HCT116 (cell line): ENCODE results near the gene FNDC3A. TPM values are rescaled to one million over a fixed set of nuclear protein-coding genes. Genes with fewer than 3 reads are reported as not detected.

Experiments
- ATAC-seq: fragments of 200-7000 bp; cut with Tn5 transposase; 2 replicates; pipeline ENCODE4 v1.9.1; 2020; ENCODE audit warnings: mild to moderate bottlenecking, moderate library complexity
- BruUV-seq: library from RNA; stranded (reverse); fragments of 400-500 nt; replicated peaks from 2 replicates; lab custom pipeline; 2021; lab: Mats Ljungman, UMichigan
- CTCF ChIA-PET: fragments of 300-600 bp; sonication (Branson Sonifier 250); formaldehyde crosslinking; loops from one replicate; lab custom pipeline; 2021; ENCODE audit warnings: antibody characterized with exemption; lab: Charles Lee
- POLR2A ChIA-PET: fragments of 300-600, 350-600 bp; sonication (Branson Sonifier 250); formaldehyde crosslinking; loops from one replicate; lab custom pipeline; 2021; ENCODE audit warnings: antibody characterized with exemption; lab: Charles Lee
- RAD21 ChIA-PET, 2 experiments: fragments of 300-600 bp; sonication (Branson Sonifier 250); formaldehyde crosslinking; loops; one replicate each; lab custom pipeline; 2023; ENCODE audit warnings: low total read pairs in 2 of 2; ENCODE audit not compliant: uncharacterized antibody in 2 of 2, unreplicated experiment in 2 of 2, low non-redundant PET in 1 of 2; lab: Charles Lee
- DNase-seq: peaks from one replicate; pipeline ENCODE4 v3.0.0-alpha.2; 2010; ENCODE audit warnings: low read depth, low spot score
- H2AFZ ChIP-seq: fragments of 200-600 bp; shearing (Covaris generic), sonication (generic); 2 replicates; pipeline ENCODE4 v1.6.1; 2017; ENCODE audit warnings: low read depth, mixed run types, mixed read lengths, antibody characterized with exemption, low read length; ENCODE audit not compliant: poor library complexity, severe bottlenecking
- H3K27ac ChIP-seq: 2 replicates; pipeline ENCODE4 v1.5.1; 2012; ENCODE audit warnings: low read depth, low read length
- H3K27me3 ChIP-seq: fragments of 200-600 bp; sonication (generic); 2 replicates; pipeline ENCODE4 v1.6.1; 2016; ENCODE audit warnings: mixed run types, low read length, mixed read lengths; ENCODE audit not compliant: insufficient read depth
- H3K36me3 ChIP-seq, 2 experiments: fragments of 200-500 bp in 1 of 2; fragments of 200-600 bp in 1 of 2; sonication (Bioruptor generic) in 1 of 2; sonication (generic) in 1 of 2; 2 replicates each; pipeline versions ENCODE4 v1.5.1 to v1.6.1; 2014 to 2016; ENCODE audit warnings: low read length in 2 of 2, inconsistent platforms in 1 of 2, mixed read lengths in 1 of 2, mixed run types in 1 of 2; ENCODE audit not compliant: insufficient read depth in 2 of 2, control insufficient read depth in 1 of 2
- H3K4me1 ChIP-seq, 2 experiments: fragments of 200-600 bp in 1 of 2; sonication (generic) in 1 of 2; 2 replicates each; pipeline versions ENCODE4 v1.5.1 to v1.6.1; 2012 to 2017; ENCODE audit warnings: low read length in 2 of 2, inconsistent platforms in 1 of 2, mild to moderate bottlenecking in 1 of 2, mixed read lengths in 1 of 2, mixed run types in 1 of 2, moderate library complexity in 1 of 2; ENCODE audit not compliant: insufficient read depth in 2 of 2, control insufficient read depth in 1 of 2
- H3K4me2 ChIP-seq: fragments of 200-600 bp; sonication (generic); 2 replicates; pipeline ENCODE4 v1.6.1; 2017; ENCODE audit warnings: mixed run types, low read length, mixed read lengths
- H3K4me3 ChIP-seq, 2 experiments: fragments of 200-600 bp in 1 of 2; sonication (generic) in 1 of 2; replicated peaks in 1 of 2; 2 replicates each; pipeline ENCODE4 v1.5.1; 2011 to 2016; ENCODE audit warnings: low read length in 2 of 2, control low read depth in 1 of 2, low read depth in 1 of 2, mild to moderate bottlenecking in 1 of 2, mixed read lengths in 1 of 2, mixed run types in 1 of 2
- H3K79me2 ChIP-seq: fragments of 200-600 bp; sonication (generic); 2 replicates; pipeline ENCODE4 v1.6.1; 2017; ENCODE audit warnings: mild to moderate bottlenecking, mixed run types, low read length, moderate library complexity, mixed read lengths; ENCODE audit not compliant: insufficient read depth
- H3K9ac ChIP-seq: fragments of 200-600 bp; sonication (generic); 2 replicates; pipeline ENCODE4 v1.6.1; 2016; ENCODE audit warnings: low read length, mixed read lengths
- H3K9me2 ChIP-seq: fragments of 200-600 bp; sonication (generic), shearing (Covaris generic); 2 replicates; pipeline ENCODE4 v1.6.1; 2017; ENCODE audit warnings: mixed run types, mild to moderate bottlenecking, moderate library complexity; ENCODE audit not compliant: insufficient read depth
- H3K9me3 ChIP-seq, 2 experiments: fragments of 200-500 bp in 1 of 2; fragments of 200-600 bp in 1 of 2; sonication (Bioruptor generic) in 1 of 2; sonication (generic) in 1 of 2; 2 replicates each; pipeline ENCODE4 v1.6.1; 2014 to 2017; ENCODE audit warnings: low read length in 2 of 2, mixed read lengths in 2 of 2, inconsistent platforms in 1 of 2, low read depth in 1 of 2, mild to moderate bottlenecking in 1 of 2, mixed run types in 1 of 2, moderate library complexity in 1 of 2; ENCODE audit not compliant: control insufficient read depth in 1 of 2, insufficient read depth in 1 of 2
- H4K20me1 ChIP-seq: fragments of 200-600 bp; sonication (generic), shearing (Covaris generic); 2 replicates; pipeline ENCODE4 v1.6.1; 2017; ENCODE audit warnings: mixed run types, mild to moderate bottlenecking, moderate library complexity; ENCODE audit not compliant: insufficient read depth
- CBX3 ChIP-seq: IDR thresholded peaks from 2 replicates; pipeline ENCODE4 v1.6.1; 2012; ENCODE audit warnings: low read depth
- EZH2phosphoT487 ChIP-seq: fragments of 200-600 bp; IDR thresholded peaks from 2 replicates; pipeline ENCODE4 v1.6.1; 2018; ENCODE audit warnings: antibody characterized with exemption, borderline replicate concordance
- FOSL1 ChIP-seq: IDR thresholded peaks from 2 replicates; pipeline ENCODE4 v1.6.1; 2012; ENCODE audit warnings: low read depth
- JUND ChIP-seq: IDR thresholded peaks from 2 replicates; pipeline ENCODE4 v1.6.1; 2012
- MAX ChIP-seq: IDR thresholded peaks from 2 replicates; pipeline ENCODE4 v1.6.1; 2012
- POLR2AphosphoS5 ChIP-seq: IDR thresholded peaks from 2 replicates; pipeline ENCODE4 v1.6.1; 2011; ENCODE audit warnings: mild to moderate bottlenecking, low read depth, low read length, moderate library complexity
- SP1 ChIP-seq: IDR thresholded peaks from 2 replicates; pipeline ENCODE4 v1.6.1; 2012; ENCODE audit warnings: low read depth
- ZFX ChIP-seq: fragments of 450-650 bp; IDR thresholded peaks from 2 replicates; pipeline ENCODE4 v1.6.1; 2017
- intact Hi-C: fragments of 100-400 bp; cut with micrococcal nuclease; formaldehyde crosslinking; loops from 2 replicates; pipeline ENCODE4 v1.10.0; 2022
- total RNA-seq: library from RNA; stranded (reverse); gene quantifications from one replicate; pipeline ENCODE4 v1.2.1, GENCODE V29; 2021; ENCODE audit not compliant: unreplicated experiment

Gene FNDC3A
- total RNA-seq, 1 experiment from 2014 or later = 30.5 TPM

- Histone ChIP-seq H3K36me3 (no peaks in the 10 kb centered on the region), H3K27ac (no peak overlapping the region), H3K79me2 (no peaks in the 10 kb centered on the region), H2AFZ (no peak overlapping the region), H3K4me2 (no peak overlapping the region), H4K20me1 (no peaks in the 10 kb centered on the region), H3K4me1 (no peaks in the 10 kb centered on the region), H3K9me2 (no peaks in the 10 kb centered on the region), H3K9ac (no peak overlapping the region), H3K27me3 (no peaks in the 10 kb centered on the region), H3K4me3 (no peak overlapping the region), H3K9me3 (no peaks in the 10 kb centered on the region)
- ChIA-PET RAD21 (no interaction called here), POLR2A (no interaction called here), CTCF (no interaction called here)
- no peak for TF ChIP-seq POLR2AphosphoS5
- TF ChIP-seq EZH2phosphoT487 = no peak
- TF ChIP-seq CBX3 = no peak
- TF ChIP-seq JUND = no peak
- TF ChIP-seq SP1 = no peak
- no peak for TF ChIP-seq MAX
- no peak for TF ChIP-seq FOSL1
- TF ChIP-seq ZFX = no peak
- DNase-seq = no peak
- BruUV-seq = no TSS peak
- ATAC-seq = no peak
- intact Hi-C loops = no loop called here
Observed at GRCh38 chr13:49226613-49227012, 250.9 kb downstream of the FNDC3A start.

- ChIA-PET POLR2A (no interaction called here), RAD21 (no interaction called here), CTCF (no interaction called here)
- Histone ChIP-seq H4K20me1 (no peaks in the 10 kb centered on the region), H3K9me2 (no peaks in the 10 kb centered on the region), H3K9me3 (no peaks in the 10 kb centered on the region), H3K4me1 (no peaks in the 10 kb centered on the region), H3K36me3 (no peaks in the 10 kb centered on the region), H2AFZ (no peak overlapping the region), H3K79me2 (no peaks in the 10 kb centered on the region), H3K4me2 (no peak overlapping the region), H3K4me3 (no peak overlapping the region), H3K27ac (no peak overlapping the region), H3K27me3 (no peaks in the 10 kb centered on the region), H3K9ac (no peak overlapping the region)
- TF ChIP-seq FOSL1 = no peak
- TF ChIP-seq POLR2AphosphoS5 = no peak
- intact Hi-C loops = no loop called here
- no peak for ATAC-seq
- no TSS peak for BruUV-seq
- DNase-seq = no peak
Observed at GRCh38 chr13:49234741-49235140, 259.0 kb downstream of the FNDC3A start.
